GM12878 (cell line): ENCODE results near the gene SKAP1.

ENCODE experiments used
- CTCF ChIP-seq, 3 experiments: IDR thresholded peaks in 2 of 3; conservative IDR thresholded peaks in 1 of 3; 2 replicates each; pipeline ENCODE4 v1.5.1; 2011; ENCODE audit warnings: low read depth in 3 of 3, low read length in 3 of 3, mild to moderate bottlenecking in 3 of 3, control low read depth in 2 of 3, moderate library complexity in 2 of 3, inconsistent platforms in 1 of 3, mixed read lengths in 1 of 3; ENCODE audit not compliant: control insufficient read depth in 2 of 3, insufficient read depth in 1 of 3; ENCODE audit errors: extremely low read depth in 1 of 3
- EZH2 ChIP-seq: IDR thresholded peaks from 2 replicates; pipeline ENCODE4 v1.6.1; 2012; ENCODE audit warnings: low read depth, mild to moderate bottlenecking, control low read depth, inconsistent platforms, low read length, borderline replicate concordance; ENCODE audit not compliant: control insufficient read depth
- MEF2A ChIP-seq: IDR thresholded peaks from 2 replicates; pipeline ENCODE4 v1.6.1; 2011; ENCODE audit warnings: low read depth, mild to moderate bottlenecking, low read length, moderate library complexity; ENCODE audit not compliant: insufficient read depth
- MEF2B ChIP-seq: fragments of 450-650 bp; IDR thresholded peaks from 2 replicates; pipeline ENCODE4 v1.6.1; 2018; ENCODE audit warnings: mild to moderate bottlenecking, moderate library complexity; ENCODE audit not compliant: partially characterized antibody, poor library complexity, severe bottlenecking
- NFYB ChIP-seq: IDR thresholded peaks from 2 replicates; pipeline ENCODE4 v1.6.1; 2011; ENCODE audit warnings: low read depth, mild to moderate bottlenecking, low read length, improper control_type of control experiment, moderate library complexity; ENCODE audit not compliant: insufficient read depth
- NRF1 ChIP-seq: conservative IDR thresholded peaks from 2 replicates; pipeline ENCODE4 v1.6.1; 2011; ENCODE audit warnings: mild to moderate bottlenecking, low read depth, low read length, improper control_type of control experiment
- SMC3 ChIP-seq: IDR thresholded peaks from 2 replicates; pipeline ENCODE4 v1.6.1; 2011; ENCODE audit warnings: low read length, improper control_type of control experiment, borderline replicate concordance
- SREBF2 ChIP-seq: IDR thresholded peaks from 2 replicates; pipeline ENCODE4 v1.6.1; 2012; ENCODE audit warnings: mild to moderate bottlenecking, low read length
- TCF12 ChIP-seq: IDR thresholded peaks from 2 replicates; pipeline ENCODE4 v1.6.1; 2011; ENCODE audit warnings: low read depth, mild to moderate bottlenecking, low read length
- ZBED1 ChIP-seq: IDR thresholded peaks from 2 replicates; pipeline ENCODE4 v1.6.1; 2016; ENCODE audit warnings: borderline replicate concordance
- ZNF687 ChIP-seq: fragments of 450-650 bp; IDR thresholded peaks from 2 replicates; pipeline ENCODE4 v1.6.1; 2017; ENCODE audit warnings: mild to moderate bottlenecking, moderate library complexity
- TF ChIP-seq, protein P1 (sequence below): fragments of 150-350 bp; IDR thresholded peaks from 2 replicates; pipeline ENCODE4 v1.6.1; 2016; ENCODE audit warnings: low read depth, low read length
- TF ChIP-seq, protein P2 (sequence below): IDR thresholded peaks from 2 replicates; pipeline ENCODE4 v1.6.1; 2011; ENCODE audit warnings: low read depth, low read length, improper control_type of control experiment, borderline replicate concordance

GRCh38 chr17:48297825-48298224 is 132.2 kb downstream of the SKAP1 start:
- no peak for TF ChIP-seq EZH2
- no peak for TF ChIP-seq CTCF (IDR thresholded peaks at IDR 0.05 in 2 of 3, conservative IDR thresholded peaks at IDR 0.05 in 1 of 3; ENCODE audit: control insufficient read depth in 2 of 3, extremely low read depth in 1 of 3, insufficient read depth in 1 of 3, low read depth in 3 of 3, low read length in 3 of 3)
- TF ChIP-seq MEF2A = no peak
- TF ChIP-seq SREBF2 = no peak
- TF ChIP-seq, protein P1, sequence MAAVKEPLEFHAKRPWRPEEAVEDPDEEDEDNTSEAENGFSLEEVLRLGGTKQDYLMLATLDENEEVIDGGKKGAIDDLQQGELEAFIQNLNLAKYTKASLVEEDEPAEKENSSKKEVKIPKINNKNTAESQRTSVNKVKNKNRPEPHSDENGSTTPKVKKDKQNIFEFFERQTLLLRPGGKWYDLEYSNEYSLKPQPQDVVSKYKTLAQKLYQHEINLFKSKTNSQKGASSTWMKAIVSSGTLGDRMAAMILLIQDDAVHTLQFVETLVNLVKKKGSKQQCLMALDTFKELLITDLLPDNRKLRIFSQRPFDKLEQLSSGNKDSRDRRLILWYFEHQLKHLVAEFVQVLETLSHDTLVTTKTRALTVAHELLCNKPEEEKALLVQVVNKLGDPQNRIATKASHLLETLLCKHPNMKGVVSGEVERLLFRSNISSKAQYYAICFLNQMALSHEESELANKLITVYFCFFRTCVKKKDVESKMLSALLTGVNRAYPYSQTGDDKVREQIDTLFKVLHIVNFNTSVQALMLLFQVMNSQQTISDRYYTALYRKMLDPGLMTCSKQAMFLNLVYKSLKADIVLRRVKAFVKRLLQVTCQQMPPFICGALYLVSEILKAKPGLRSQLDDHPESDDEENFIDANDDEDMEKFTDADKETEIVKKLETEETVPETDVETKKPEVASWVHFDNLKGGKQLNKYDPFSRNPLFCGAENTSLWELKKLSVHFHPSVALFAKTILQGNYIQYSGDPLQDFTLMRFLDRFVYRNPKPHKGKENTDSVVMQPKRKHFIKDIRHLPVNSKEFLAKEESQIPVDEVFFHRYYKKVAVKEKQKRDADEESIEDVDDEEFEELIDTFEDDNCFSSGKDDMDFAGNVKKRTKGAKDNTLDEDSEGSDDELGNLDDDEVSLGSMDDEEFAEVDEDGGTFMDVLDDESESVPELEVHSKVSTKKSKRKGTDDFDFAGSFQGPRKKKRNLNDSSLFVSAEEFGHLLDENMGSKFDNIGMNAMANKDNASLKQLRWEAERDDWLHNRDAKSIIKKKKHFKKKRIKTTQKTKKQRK = no peak
- TF ChIP-seq, protein P2, sequence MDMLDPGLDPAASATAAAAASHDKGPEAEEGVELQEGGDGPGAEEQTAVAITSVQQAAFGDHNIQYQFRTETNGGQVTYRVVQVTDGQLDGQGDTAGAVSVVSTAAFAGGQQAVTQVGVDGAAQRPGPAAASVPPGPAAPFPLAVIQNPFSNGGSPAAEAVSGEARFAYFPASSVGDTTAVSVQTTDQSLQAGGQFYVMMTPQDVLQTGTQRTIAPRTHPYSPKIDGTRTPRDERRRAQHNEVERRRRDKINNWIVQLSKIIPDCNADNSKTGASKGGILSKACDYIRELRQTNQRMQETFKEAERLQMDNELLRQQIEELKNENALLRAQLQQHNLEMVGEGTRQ = no peak
- TF ChIP-seq NFYB = no peak
- TF ChIP-seq MEF2B = no peak
- TF ChIP-seq TCF12 = no peak
- no peak for TF ChIP-seq ZBED1
- no peak for TF ChIP-seq ZNF687
- TF ChIP-seq SMC3 = no peak
- TF ChIP-seq NRF1 = no peak
